SK-MEL-5 (cell line): ENCODE data around the gene GYG1. TPM values are rescaled to one million over a fixed set of nuclear protein-coding genes. Genes with fewer than 3 reads are reported as not detected.

ENCODE experiments used
- DNase-seq: peaks from one replicate; pipeline ENCODE4 v3.0.0-alpha.2; 2016; ENCODE audit warnings: low read depth, low spot score
- in situ Hi-C: cut with HindIII; loops from 2 replicates; pipeline ENCODE4 v1.10.0; 2016; ENCODE audit warnings: low sequenced_read_pairs, high pct_unique_total_duplicates, low pct_unique_long_range_greater_than_20kb
- polyA plus RNA-seq, 2 experiments: library from polyadenylated mRNA; depleted of rRNA; stranded (reverse); fragments of >200 nt; gene quantifications; 2 replicates each; pipeline ENCODE4 v1.2.3, GENCODE V29; 2015
- total RNA-seq: library from RNA; depleted of rRNA; stranded (reverse); fragments of >200 nt; shearing (Covaris generic); gene quantifications from 2 replicates; pipeline ENCODE4 v1.2.3, GENCODE V29; 2014; rRNA removed

The GYG1 gene
- 35.0 and 35.3 TPM in 2 replicates for total RNA-seq
- polyA plus RNA-seq (2015; cell fraction: cytosol; rRNA removed) = 49.7 and 107 TPM in 2 replicates
- 27.6 and 28.6 TPM in 2 replicates for polyA plus RNA-seq (2015; cell fraction: nucleus; rRNA removed)

DNA sequence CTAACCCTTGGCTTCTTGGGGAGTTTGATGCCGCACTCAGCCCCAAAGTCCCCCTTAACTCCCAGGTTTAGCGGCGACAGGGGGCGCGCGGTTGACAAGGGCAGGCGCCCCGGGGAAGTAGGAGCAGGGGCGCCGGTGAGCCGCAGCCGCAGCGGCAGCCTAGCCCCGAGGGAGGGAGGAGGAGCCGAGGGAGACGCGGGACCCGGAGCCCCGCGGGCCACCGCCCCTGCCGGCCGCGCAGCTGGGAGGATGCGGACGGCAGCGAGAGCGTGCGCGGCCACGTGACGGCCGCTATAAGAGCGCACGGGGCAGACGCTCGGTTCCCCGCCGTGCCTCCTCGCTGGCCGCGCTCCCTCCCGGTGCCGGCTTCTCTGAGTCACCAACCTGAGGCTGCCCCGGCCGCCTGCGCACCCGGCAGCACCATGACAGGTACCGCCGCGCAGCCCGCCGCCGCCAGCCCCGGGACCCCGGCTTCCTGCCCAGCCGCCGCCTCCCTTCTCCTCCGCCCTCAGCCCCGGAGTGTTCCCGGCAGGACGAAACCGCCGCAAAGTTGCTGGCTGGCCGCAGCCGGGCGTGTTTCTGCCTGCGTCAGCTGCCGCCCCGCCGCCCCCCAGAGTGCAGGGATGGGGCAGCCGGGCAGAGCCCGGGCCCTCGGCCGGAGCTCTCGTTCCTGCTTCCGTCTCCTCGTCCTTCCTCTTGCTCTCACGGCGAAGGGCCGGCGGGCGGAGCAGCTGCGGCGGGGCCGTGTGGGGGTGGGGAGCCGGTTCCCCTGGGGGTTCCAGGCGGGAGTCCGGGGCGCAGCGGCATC lies at the start of gene GYG1:
Gene GYG1, plus strand, starts transcription at position 322 of the 808 bp plus-strand sequence. Its CDS starts 101 bp downstream, at position 423.
- DNase-seq = peak; percentile 77
- in situ Hi-C loops = no loop called here

DNA sequence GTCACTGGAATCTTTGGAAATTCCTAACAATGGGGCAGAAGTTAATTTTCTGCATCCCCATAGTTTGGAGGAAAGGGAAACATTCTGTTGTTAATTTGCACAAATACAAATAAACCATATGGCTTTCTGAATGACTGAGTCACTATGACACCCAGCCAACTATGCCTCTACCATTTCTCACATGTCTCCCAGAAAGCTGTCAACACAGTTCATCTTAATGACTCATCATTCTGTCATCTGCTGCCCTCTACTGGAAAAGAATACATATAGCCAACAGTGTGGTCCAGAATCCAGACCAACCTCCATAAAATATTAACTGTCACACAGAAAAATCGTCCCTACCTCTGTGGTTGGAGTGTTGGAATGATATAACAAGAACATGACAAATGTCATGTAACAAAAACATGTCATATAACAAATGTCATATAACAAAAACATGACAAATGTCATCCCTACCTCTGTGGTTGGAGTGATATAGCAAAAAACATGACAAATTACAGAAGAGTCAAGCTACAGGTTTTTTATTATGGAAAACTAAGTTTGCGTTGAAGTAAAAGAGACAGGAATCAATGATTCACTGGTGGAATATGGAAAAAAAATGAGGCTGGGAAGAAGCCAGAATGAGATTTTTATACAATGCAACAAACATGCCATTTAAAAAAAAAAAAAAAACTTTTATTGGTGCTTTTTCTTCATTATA lies 47.7 kb upstream of the GYG1 start:
- peak; percentile 92 for DNase-seq
- in situ Hi-C loops = no loop called here

GRCh38 chr3:148945116-148945515 lies 46.2 kb upstream of the GYG1 start:
- in situ Hi-C loops = no loop called here
- no peak for DNase-seq

- in situ Hi-C loops = no loop called here
- DNase-seq = no peak
Measured at GRCh38 chr3:148948913-148949657, 42.3 kb upstream of the GYG1 start.

GRCh38 chr3:148950806-148951205 lies 40.5 kb upstream of the GYG1 start:
- DNase-seq = peak; percentile 45
- in situ Hi-C loops = no loop called here

DNA sequence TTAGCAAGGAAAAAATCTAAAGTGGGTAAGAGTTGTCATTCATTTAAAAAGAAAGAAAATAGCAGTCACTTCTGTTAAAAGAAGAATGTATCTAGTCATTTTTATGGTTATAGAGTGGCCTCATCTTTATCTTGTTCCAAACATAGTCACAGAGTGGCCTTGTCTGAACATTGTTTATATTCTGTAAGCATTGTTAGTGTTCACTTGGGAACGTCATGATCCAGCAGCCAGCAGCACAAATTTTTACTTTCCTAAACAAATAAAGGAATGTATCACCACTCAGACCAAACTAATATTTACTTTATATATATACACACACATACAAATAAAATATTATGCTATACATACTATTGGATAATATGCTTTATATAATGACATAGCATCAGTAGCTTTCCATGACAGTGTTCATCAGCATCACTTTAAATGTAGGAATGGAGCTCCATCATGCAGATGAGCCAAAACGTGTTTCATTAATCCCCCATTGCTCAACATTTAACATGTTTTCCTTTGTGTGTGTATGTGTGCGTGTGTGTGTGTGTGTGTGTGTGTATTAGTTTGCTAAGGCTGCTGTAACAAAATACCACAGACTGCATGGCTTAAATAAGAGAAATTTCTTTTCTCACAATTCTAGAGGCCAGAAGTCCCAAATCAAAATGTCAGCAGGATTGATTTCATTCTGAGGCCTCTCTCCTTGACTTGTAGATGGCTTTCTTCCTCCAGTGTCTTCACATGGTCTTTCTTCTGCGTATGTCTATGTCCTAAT lies 39.6 kb upstream of the GYG1 start:
- in situ Hi-C loops = no loop called here
- no peak for DNase-seq

DNA sequence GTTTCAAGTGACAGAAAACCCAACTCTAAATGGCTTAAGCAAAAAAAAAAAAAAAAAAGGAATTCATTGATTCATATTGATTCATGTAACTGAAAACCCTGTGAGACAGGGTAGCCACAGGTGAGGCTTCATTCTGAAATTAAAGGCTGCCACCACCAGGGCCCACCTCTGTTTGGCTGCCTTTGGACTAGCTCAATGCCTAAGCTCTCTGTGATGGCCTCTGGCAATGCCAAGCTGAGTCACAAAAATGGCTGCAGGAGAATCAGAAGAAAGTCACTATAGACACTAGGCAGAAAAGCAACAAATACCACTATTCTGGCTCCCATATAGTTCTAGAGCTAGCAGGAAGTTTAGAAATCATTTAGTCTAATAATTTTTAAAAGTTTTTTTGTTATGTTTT lies 38.2 kb upstream of the GYG1 start:
- in situ Hi-C loops = no loop called here
- DNase-seq = peak; percentile 17

DNA sequence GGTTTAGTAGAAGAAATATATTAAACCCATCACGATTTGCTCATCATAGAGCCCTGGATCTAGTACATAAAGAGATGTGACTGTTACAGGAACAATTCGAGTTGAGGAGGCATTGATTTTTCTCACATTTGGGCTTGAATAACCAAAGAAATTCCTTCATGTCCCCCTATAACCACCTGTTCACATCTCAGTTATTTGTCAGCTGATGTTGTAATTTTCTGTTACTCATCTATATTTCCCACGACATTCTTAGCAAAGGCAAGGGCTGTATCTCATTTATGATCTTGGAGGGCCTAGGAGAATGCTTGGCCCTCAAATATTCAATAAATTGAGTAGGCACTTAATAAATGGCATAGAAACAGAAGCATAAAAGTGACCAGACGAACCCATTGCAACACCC lies 36.4 kb upstream of the GYG1 start:
- in situ Hi-C loops = no loop called here
- DNase-seq = no peak

DNA sequence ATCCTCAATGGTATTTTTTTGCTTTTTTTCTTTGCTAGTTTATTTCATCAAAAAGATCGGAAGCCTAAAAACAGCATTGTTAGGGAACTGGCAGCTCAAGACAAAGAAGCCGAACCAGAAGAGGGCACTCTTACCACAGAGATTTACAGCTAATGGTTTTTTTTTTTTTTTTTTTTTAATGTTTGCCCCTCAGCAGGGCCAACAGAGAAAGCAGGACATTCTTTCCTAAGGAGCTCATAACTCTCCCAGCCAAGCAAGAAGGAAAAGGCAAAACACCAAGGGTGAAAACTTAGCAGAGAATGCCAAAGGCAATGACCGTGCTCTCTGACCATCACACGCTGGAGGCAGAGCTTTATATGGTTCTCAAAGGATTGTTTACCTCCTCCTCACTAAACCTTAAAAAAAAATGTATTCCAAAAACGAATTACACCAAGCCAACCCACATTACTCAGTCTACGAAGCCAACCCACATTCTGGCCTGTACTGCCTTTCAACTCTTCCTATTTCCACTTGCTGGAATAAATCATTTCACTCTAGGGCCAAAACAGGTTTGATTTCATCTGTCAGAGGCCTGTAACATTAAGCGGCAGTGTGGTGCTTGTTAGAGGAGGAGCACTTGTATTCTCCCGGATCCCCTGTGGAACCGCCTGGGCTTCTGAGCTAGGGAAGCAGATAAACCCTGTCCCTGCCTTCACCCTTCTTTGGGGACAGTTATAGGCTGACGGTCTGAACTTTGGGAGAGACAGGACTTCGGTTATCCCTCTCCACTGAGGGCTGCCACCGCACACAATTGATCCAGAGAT lies 35.6 kb upstream of the GYG1 start:
- peak; percentile 78 for DNase-seq

GRCh38 chr3:148957586-148957985 lies 33.8 kb upstream of the GYG1 start:
- DNase-seq = peak; percentile 55
- in situ Hi-C loops = no loop called here

More for the DNA sequence above, 35.6 kb upstream of the GYG1 start:
- in situ Hi-C loops = no loop called here

DNA sequence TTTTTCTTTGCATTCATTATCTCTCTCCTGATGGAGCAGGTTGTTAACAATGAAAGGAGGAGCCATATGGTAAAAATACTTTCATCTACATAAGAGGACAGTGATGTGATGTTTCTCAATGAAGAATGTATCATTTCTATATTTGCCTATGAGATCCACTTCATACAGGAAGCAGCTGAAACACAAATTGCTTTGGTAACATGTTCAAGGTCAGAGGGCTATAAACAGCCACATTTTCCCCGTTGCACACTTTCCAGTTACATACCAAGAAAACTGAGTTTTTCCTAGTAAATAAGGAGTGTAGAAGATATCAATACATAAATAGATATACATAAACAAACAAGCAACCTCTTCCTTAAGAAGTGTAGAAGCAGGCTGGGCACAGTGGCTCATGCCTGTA lies 32.6 kb upstream of the GYG1 start:
- in situ Hi-C loops = no loop called here
- DNase-seq = no peak

GRCh38 chr3:148962513-148962912 lies 28.8 kb upstream of the GYG1 start:
- in situ Hi-C loops = no loop called here
- peak; percentile 87 for DNase-seq

DNA sequence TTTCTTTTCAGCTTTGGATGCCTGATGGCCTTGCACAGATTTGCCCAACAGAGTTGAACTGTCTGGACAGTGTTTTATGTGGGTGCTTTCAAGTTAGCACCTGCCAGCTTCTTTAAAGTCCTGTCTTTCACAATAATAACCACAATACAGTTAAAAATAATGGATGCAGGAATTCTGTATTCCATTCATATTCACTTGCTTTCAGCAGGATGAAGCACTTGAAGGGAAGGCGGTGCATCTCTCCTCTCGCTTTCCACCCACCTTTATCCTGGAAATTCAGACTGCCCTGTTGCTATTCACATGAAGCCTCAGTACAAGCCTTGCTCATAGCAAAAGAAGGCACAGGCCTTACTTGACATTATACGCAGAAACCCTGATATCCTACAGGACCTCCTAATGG lies 26.5 kb upstream of the GYG1 start:
- DNase-seq = no peak
- in situ Hi-C loops = no loop called here

DNA sequence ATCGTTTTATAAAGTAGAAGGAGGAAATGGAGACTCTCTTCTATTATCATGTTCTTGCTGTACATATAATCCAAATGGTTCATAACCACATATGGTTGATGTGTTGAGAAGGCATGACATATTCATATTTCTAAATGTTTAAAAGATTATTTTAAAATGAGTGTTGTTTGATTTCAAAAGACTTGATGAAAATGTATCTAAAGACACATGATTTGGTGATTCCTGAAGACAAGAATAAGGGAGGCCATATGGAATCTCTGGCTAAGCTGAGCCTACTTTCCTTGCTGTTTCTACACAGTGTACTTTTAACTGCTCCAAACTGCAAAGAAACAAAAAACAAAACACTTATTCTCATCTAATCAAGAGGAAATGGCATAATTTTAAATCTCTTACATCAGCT lies 23.0 kb upstream of the GYG1 start:
- DNase-seq = no peak
- in situ Hi-C loops = no loop called here

- no peak for DNase-seq
- in situ Hi-C loops = no loop called here
Measured at GRCh38 chr3:148970271-148970670, 21.1 kb upstream of the GYG1 start.

DNA sequence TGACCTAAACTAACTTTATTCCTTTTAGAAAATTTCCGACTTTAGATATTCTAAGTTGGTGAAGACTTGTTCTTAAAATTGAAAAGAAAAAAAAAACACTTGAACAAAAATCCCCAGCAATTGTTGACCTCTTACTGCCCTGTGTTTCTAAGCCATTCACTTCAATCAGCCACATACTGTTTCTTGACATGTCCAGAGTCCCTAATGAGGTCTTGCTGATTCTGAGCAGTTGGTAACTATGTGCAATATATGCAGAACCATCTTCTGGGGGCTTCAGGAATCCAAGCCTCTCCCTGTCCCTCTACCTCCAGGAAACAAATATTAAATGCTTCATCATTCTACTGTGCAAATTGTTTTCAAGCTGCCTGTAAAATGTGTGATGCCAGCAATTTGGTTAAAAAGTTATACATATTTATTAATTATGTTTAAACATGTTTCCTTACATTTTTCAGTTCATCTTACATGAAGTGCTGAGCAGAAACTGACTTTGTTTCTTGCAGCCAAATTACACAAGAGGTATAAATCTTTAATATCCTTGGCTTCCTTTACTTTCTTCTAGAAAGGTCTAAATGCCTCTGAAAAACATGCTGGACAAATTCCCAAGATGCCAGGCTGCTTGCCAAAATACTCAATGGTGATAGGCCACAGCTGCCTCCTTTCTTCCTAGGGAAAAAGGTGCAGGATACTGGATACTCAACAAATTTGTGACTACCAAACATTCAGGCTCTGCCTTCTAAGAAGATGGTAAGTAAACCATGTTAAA lies 19.8 kb upstream of the GYG1 start:
- no peak for DNase-seq
- in situ Hi-C loops = no loop called here
